K562 (cell line): ENCODE results near the gene PSMC4. TPM values are rescaled to one million over a fixed set of nuclear protein-coding genes. Genes with fewer than 3 reads are reported as not detected.

ENCODE experiments used
- ATAC-seq: fragments of 200-7000 bp; cut with Tn5 transposase; 3 replicates; pipeline ENCODE4 v1.9.1; 2020; ENCODE audit warnings: moderate library complexity
- BruUV-seq: library from RNA; stranded (reverse); fragments of 400-500 nt; replicated peaks from 2 replicates; lab custom pipeline; 2021; lab: Mats Ljungman, UMichigan
- CTCF ChIA-PET: fragments of 300-600 bp; formaldehyde crosslinking; extraction: SDS; loops from one replicate; lab custom pipeline; 2021; ENCODE audit warnings: low intra/inter-chr PET ratio; lab: Yijun Ruan, JAX
- POLR2A ChIA-PET: fragments of 300-600, 350-650 bp; sonication (Branson Sonifier 250); formaldehyde crosslinking; extraction: SDS; loops from one replicate; lab custom pipeline; 2021; ENCODE audit warnings: antibody characterized with exemption, inconsistent platforms; lab: Yijun Ruan, JAX
- DNase-seq, 4 experiments: peaks; one replicate each; pipeline versions ENCODE4 v3.0.0 to v3.0.0-alpha.2; 2011 to 2018; ENCODE audit warnings: low spot score in 3 of 4, mixed read lengths in 3 of 4; ENCODE audit errors: extremely low read depth in 1 of 4
- FAIRE-seq: peaks from 2 replicates; lab custom pipeline; 2011; peaks lifted over from hg19 to GRCh38; lab: Jason Lieb, UNC
- H2AFZ ChIP-seq: 2 replicates; pipeline ENCODE4 v1.6.0; 2011; ENCODE audit warnings: low read depth, low read length, control low read depth, inconsistent platforms
- H3K27ac ChIP-seq: fragments of 200-600 bp; 3 replicates; pipeline ENCODE4 v1.8.0; 2011; ENCODE audit warnings: low read depth, mild to moderate bottlenecking, control low read depth, inconsistent platforms, low read length, moderate library complexity, mixed read lengths; ENCODE audit errors: extremely low read depth
- H3K27me3 ChIP-seq, 2 experiments: fragments of 300-600 bp in 1 of 2; 2 replicates in 1 of 2; 3 replicates in 1 of 2; pipeline versions ENCODE4 v1.6.0 to v1.8.0; 2011; ENCODE audit warnings: inconsistent platforms in 2 of 2, low read length in 2 of 2, mild to moderate bottlenecking in 1 of 2, mixed read lengths in 1 of 2, moderate library complexity in 1 of 2; ENCODE audit not compliant: control insufficient read depth in 2 of 2, insufficient read depth in 2 of 2
- H3K36me3 ChIP-seq: fragments of 300-600 bp; 3 replicates; pipeline ENCODE4 v1.8.0; 2011; ENCODE audit warnings: mild to moderate bottlenecking, low read length, inconsistent platforms; ENCODE audit not compliant: control insufficient read depth, insufficient read depth
- H3K4me1 ChIP-seq, 2 experiments: fragments of 200-600 bp in 1 of 2; replicated peaks in 1 of 2; 2 replicates in 1 of 2; 3 replicates in 1 of 2; pipeline versions ENCODE4 v1.5.1 to v1.8.0; 2011; ENCODE audit warnings: inconsistent platforms in 2 of 2, low read length in 2 of 2, mild to moderate bottlenecking in 1 of 2, mixed read lengths in 1 of 2, moderate library complexity in 1 of 2; ENCODE audit not compliant: control insufficient read depth in 2 of 2, insufficient read depth in 2 of 2
- H3K4me2 ChIP-seq: 2 replicates; pipeline ENCODE4 v1.6.1; 2011; ENCODE audit warnings: low read length, control low read depth, inconsistent platforms, mixed read lengths; ENCODE audit not compliant: insufficient read depth
- H3K4me3 ChIP-seq: fragments of 200-600 bp; sonication (generic), shearing (Covaris generic); 2 replicates; pipeline ENCODE4 v1.5.1; 2016; ENCODE audit warnings: control low read depth, inconsistent platforms
- H3K79me2 ChIP-seq: fragments of 200-600 bp; 3 replicates; pipeline ENCODE4 v1.8.0; 2011; ENCODE audit warnings: low read length, inconsistent platforms; ENCODE audit not compliant: control insufficient read depth, insufficient read depth
- H3K9ac ChIP-seq, 2 experiments: 2 replicates each; pipeline versions ENCODE4 v1.6.0 to v1.6.1; 2011; ENCODE audit warnings: low read depth in 2 of 2, low read length in 2 of 2, control low read depth in 1 of 2, inconsistent platforms in 1 of 2, mild to moderate bottlenecking in 1 of 2, mixed read lengths in 1 of 2; ENCODE audit not compliant: insufficient read depth in 1 of 2
- H3K9me1 ChIP-seq: one replicate; pipeline ENCODE4 v1.6.0; 2011; ENCODE audit warnings: inconsistent platforms, mild to moderate bottlenecking, low read length, moderate library complexity; ENCODE audit not compliant: control insufficient read depth, insufficient read depth
- H3K9me3 ChIP-seq: replicated peaks from 2 replicates; pipeline ENCODE4 v1.5.1; 2011; ENCODE audit warnings: low read depth, low read length, inconsistent platforms; ENCODE audit not compliant: control insufficient read depth, insufficient read depth
- H4K20me1 ChIP-seq: replicated peaks from 2 replicates; pipeline ENCODE4 v1.6.1; 2011; ENCODE audit warnings: low read length, inconsistent platforms, mixed read lengths; ENCODE audit not compliant: control insufficient read depth, insufficient read depth
- AFF4 ChIP-seq: sonication (generic); formaldehyde crosslinking; IDR thresholded peaks from 2 replicates; pipeline ENCODE4 v1.8.0; 2023; ENCODE audit warnings: mild to moderate bottlenecking, missing genetic modification reagents
- BHLHE40 ChIP-seq: IDR thresholded peaks from 2 replicates; pipeline ENCODE4 v1.6.1; 2011; ENCODE audit warnings: low read length, improper control_type of control experiment
- CBX2 ChIP-seq: fragments of 200-600 bp; sonication (generic); IDR thresholded peaks from one replicate; pipeline ENCODE4 v1.6.1; 2012; ENCODE audit warnings: mild to moderate bottlenecking, low read length, inconsistent platforms; ENCODE audit not compliant: insufficient read depth, poor library complexity, severe bottlenecking
- CC2D1A ChIP-seq: fragments of 450-650 bp; IDR thresholded peaks from 2 replicates; pipeline ENCODE4 v1.6.1; 2017; ENCODE audit warnings: mild to moderate bottlenecking
- FOXA1 ChIP-seq: fragments of 450-650 bp; IDR thresholded peaks from 2 replicates; pipeline ENCODE4 v1.6.1; 2016; ENCODE audit warnings: mild to moderate bottlenecking, borderline replicate concordance
- HOMEZ ChIP-seq: fragments of 250-450 bp; sonication (Bioruptor Pico); IDR thresholded peaks from 2 replicates; pipeline ENCODE4 v1.4.0; 2020; ENCODE audit warnings: mild to moderate bottlenecking, moderate library complexity
- JUNB ChIP-seq: fragments of 450-650 bp; formaldehyde crosslinking; conservative IDR thresholded peaks from 2 replicates; pipeline ENCODE4 v1.4.0; 2020; ENCODE audit warnings: mild to moderate bottlenecking
- MCM3 ChIP-seq: fragments of 450-650 bp; IDR thresholded peaks from 2 replicates; pipeline ENCODE4 v1.6.1; 2016
- SAFB ChIP-seq: fragments of 200-400 bp; formaldehyde crosslinking; IDR thresholded peaks from 2 replicates; pipeline ENCODE4 v1.6.1; 2017; ENCODE audit warnings: low read depth, low read length, borderline replicate concordance
- SIX5 ChIP-seq, 2 experiments: IDR thresholded peaks; 2 replicates each; pipeline ENCODE4 v1.6.1; 2011; ENCODE audit warnings: low read length in 2 of 2, borderline replicate concordance in 1 of 2, low read depth in 1 of 2, mild to moderate bottlenecking in 1 of 2, moderate library complexity in 1 of 2; ENCODE audit not compliant: insufficient read depth in 1 of 2
- TCF3 ChIP-seq: sonication (generic); formaldehyde crosslinking; IDR thresholded peaks from 2 replicates; pipeline ENCODE4 v1.4.0; 2020; ENCODE audit warnings: mild to moderate bottlenecking, missing genetic modification reagents
- TGIF2 ChIP-seq: sonication (generic); formaldehyde crosslinking; IDR thresholded peaks from 2 replicates; pipeline ENCODE4 v1.8.1; 2022; ENCODE audit warnings: mild to moderate bottlenecking, missing genetic modification reagents, moderate library complexity
- U2AF2 ChIP-seq: fragments of 200-400 bp; formaldehyde crosslinking; optimal IDR thresholded peaks from 2 replicates; pipeline ENCODE3; 2017; ENCODE audit warnings: low read depth, mild to moderate bottlenecking, low read length
- ZBTB7A ChIP-seq: IDR thresholded peaks from 2 replicates; pipeline ENCODE4 v1.6.1; 2011; ENCODE audit warnings: low read depth, mild to moderate bottlenecking, low read length, moderate library complexity, borderline replicate concordance; ENCODE audit not compliant: control insufficient read depth
- ZNF511 ChIP-seq: sonication (generic); formaldehyde crosslinking; IDR thresholded peaks from 2 replicates; pipeline ENCODE4 v1.8.0; 2022; ENCODE audit warnings: mild to moderate bottlenecking, missing genetic modification reagents
- ZSCAN29 ChIP-seq: fragments of 450-650 bp; IDR thresholded peaks from 2 replicates; pipeline ENCODE4 v1.6.1; 2017
- WGBS: fragments of 100-300 bp; shearing (Covaris generic); methylation state at CpG from one replicate; pipeline ENCODE4 v1.1.6; 2016; ENCODE audit warnings: low coverage, mixed read lengths; ENCODE audit not compliant: insufficient coverage; ENCODE audit errors: missing lambda C conversion rate; 5-methylcytosine and 5-hydroxymethylcytosine counted together
- in situ Hi-C: fragments of 300-500 bp; cut with MboI; formaldehyde crosslinking; loops from 4 replicates; pipeline ENCODE4 v1.15.0; 2018; ENCODE audit warnings: inconsistent platforms, mixed read lengths
- intact Hi-C: fragments of 100-400 bp; cut with micrococcal nuclease; formaldehyde crosslinking; loops from 2 replicates; pipeline ENCODE4 v1.14.2; 2022
- polyA plus RNA-seq, 8 experiments: library from polyadenylated mRNA; depleted of rRNA in 4 of 8; stranded (reverse) in 5 of 8; unstranded in 3 of 8; fragments of >200 nt; fragmentation: Nextera tagmentation in 2 of 8; fragmentation: Illumina TruSeq in 1 of 8; extraction: Ambion mirVana in 2 of 8; extraction: Trizol in 1 of 8; gene quantifications; 2 replicates each; pipeline versions ENCODE4 v1.2.1 to v1.2.3, GENCODE V29; 2011 to 2014; ENCODE audit warnings: inconsistent platforms in 1 of 8, missing spikeins in 1 of 8
- total RNA-seq, 7 experiments: library from RNA; depleted of rRNA in 6 of 7; stranded (reverse); fragments of >200 nt in 6 of 7; fragmentation: Illumina TruSeq in 2 of 7; extraction: Trizol in 2 of 7; gene quantifications; 2 replicates each; pipeline versions ENCODE4 v1.2.1 to v1.2.3, GENCODE V29; 2011 to 2021; ENCODE audit warnings: low replicate concordance in 1 of 7

PSMC4 gene
- total and polyA plus RNA-seq, 9 of the 15 experiments (the other 6 are each of a cell fraction or from before 2014, with no cell fraction given) = 45.9 to 475 (median 142) TPM

GRCh38 chr19:39935364-39935661, 35.7 kb upstream of the PSMC4 start:
- no peaks in the 10 kb centered on the region for H4K20me1 ChIP-seq
- H2AFZ ChIP-seq = no peak overlapping the region
- 21% methylated on average over 4 of the region's 5 CpGs for WGBS
- peaks cover 0 to 13% of the 10 kb centered on the region in 2 experiments; a peak in 2 of 5 replicates for H3K27me3 ChIP-seq
- H3K4me3 ChIP-seq = no peak overlapping the region
- in situ Hi-C loops = no loop called here
- H3K9me3 ChIP-seq = no peaks in the 10 kb centered on the region; the same call in 1 of the 2 replicates
- H3K9me1 ChIP-seq = no peaks in the 10 kb centered on the region
- DNase-seq = no peak
- no peak for TF ChIP-seq CBX2
- no peak for TF ChIP-seq TCF3 (CRISPR knock-in tag)
- TF ChIP-seq JUNB (CRISPR knock-in tag) = no peak
- no peak for TF ChIP-seq HOMEZ
- no peak for TF ChIP-seq BHLHE40
- no peak for TF ChIP-seq ZNF511 (CRISPR knock-in tag)
- no peak for TF ChIP-seq ZBTB7A
- TF ChIP-seq CC2D1A = no peak
- TF ChIP-seq SAFB = no peak
- no peak for TF ChIP-seq MCM3
- TF ChIP-seq AFF4 = no peak
- TF ChIP-seq TGIF2 = no peak
- no peak for TF ChIP-seq U2AF2
- no peak for TF ChIP-seq FOXA1
- no peak for TF ChIP-seq ZSCAN29
- TF ChIP-seq SIX5 (IDR thresholded peaks at IDR 0.05; ENCODE audit: borderline replicate concordance in 1 of 2, insufficient read depth in 1 of 2, low read depth in 1 of 2, low read length in 2 of 2) = no peak
- TF ChIP-seq, all 486 proteins: peak for 0
- BruUV-seq = no TSS peak
- ATAC-seq (no peak), FAIRE-seq (no peak)
- H3K4me2 ChIP-seq = no peak overlapping the region
- no peaks in the 10 kb centered on the region for H3K36me3 ChIP-seq
- intact Hi-C loops = no loop called here
- ChIA-PET CTCF (no interaction called here), POLR2A (interaction anchor here (1.0 to 2.1 kb wide), 3 partner anchors 20 to 35 kb away, joined by 3 to 6 read pairs (median 5); partner anchors contain the start of gene PSMC4)
- no peak overlapping the region for H3K27ac ChIP-seq
- peaks cover 0 to 5% of the 10 kb centered on the region in 2 experiments; a peak in 2 of 5 replicates for H3K4me1 ChIP-seq
- H3K79me2 ChIP-seq = no peaks in the 10 kb centered on the region
- H3K9ac ChIP-seq = no peak overlapping the region
